SHP77 treated with DMSO at 0.1 percent for 48 hours (cell line): Measurements from ENCODE around the gene IGSF9B.

Experiments used
- DNase-seq: peaks from one replicate; lab custom pipeline; 2025; lab: John Stamatoyannopoulos, UW

Gene IGSF9B

GRCh38 chr11:133936592-133936991, 20.2 kb downstream of the IGSF9B start:
- no peak for DNase-seq

- DNase-seq, result no peak
Observed at GRCh38 chr11:133936136-133936535, 20.6 kb downstream of the IGSF9B start.

GRCh38 chr11:133935551-133935910, 21.2 kb downstream of the IGSF9B start:
- DNase-seq, result no peak

GRCh38 chr11:133934599-133935550, 21.9 kb downstream of the IGSF9B start:
- no peak for DNase-seq

GRCh38 chr11:133934096-133934495, 22.7 kb downstream of the IGSF9B start:
- no peak for DNase-seq

GRCh38 chr11:133931449-133932060, 25.2 kb downstream of the IGSF9B start:
- no peak for DNase-seq

GRCh38 chr11:133930767-133931448, 25.9 kb downstream of the IGSF9B start:
- no peak for DNase-seq

- DNase-seq, result no peak
Observed at GRCh38 chr11:133930053-133930766, 26.6 kb downstream of the IGSF9B start.

GRCh38 chr11:133929401-133930052, 27.2 kb downstream of the IGSF9B start:
- DNase-seq, result no peak

GRCh38 chr11:133928628-133929059, 28.1 kb downstream of the IGSF9B start:
- DNase-seq, result no peak

- no peak for DNase-seq
Observed at GRCh38 chr11:133927690-133928627, 28.8 kb downstream of the IGSF9B start.

- DNase-seq, result no peak
Observed at GRCh38 chr11:133926466-133927246, 30.1 kb downstream of the IGSF9B start.

- no peak for DNase-seq
Observed at GRCh38 chr11:133925756-133926155, 31.0 kb downstream of the IGSF9B start.

- DNase-seq, result no peak
Observed at GRCh38 chr11:133924661-133925060, 32.1 kb downstream of the IGSF9B start.

- no peak for DNase-seq
Observed at GRCh38 chr11:133922078-133922870, 34.5 kb downstream of the IGSF9B start.

- no peak for DNase-seq
Observed at GRCh38 chr11:133921513-133921912, 35.3 kb downstream of the IGSF9B start.

- DNase-seq, result no peak
Observed at GRCh38 chr11:133921026-133921425, 35.7 kb downstream of the IGSF9B start.

GRCh38 chr11:133920109-133920990, 36.4 kb downstream of the IGSF9B start:
- DNase-seq, result no peak
